Endothelial cell of umbilical vein (primary cell): ENCODE results near the gene ANKS1A. TPM values are rescaled to one million over a fixed set of nuclear protein-coding genes. Genes with fewer than 3 reads are reported as not detected.

ENCODE experiments used
- BruUV-seq: library from RNA; stranded (reverse); fragments of 400-500 nt; replicated peaks from 2 replicates; lab custom pipeline; 2021; lab: Mats Ljungman, UMichigan
- CTCF ChIA-PET: fragments of 300-600, 350-600 bp; sonication (Branson Sonifier 250); formaldehyde crosslinking; loops from one replicate; lab custom pipeline; 2021; ENCODE audit warnings: antibody characterized with exemption, inconsistent platforms; lab: Charles Lee
- POLR2A ChIA-PET: fragments of 300-600, 350-600 bp; sonication (Branson Sonifier 250); formaldehyde crosslinking; loops from one replicate; lab custom pipeline; 2021; ENCODE audit warnings: antibody characterized with exemption, inconsistent platforms; lab: Charles Lee
- DNase-seq: peaks from one replicate; pipeline ENCODE4 v3.0.0-alpha.2; 2011; ENCODE audit warnings: low read depth, low spot score
- FAIRE-seq: peaks from 2 replicates; lab custom pipeline; 2011; peaks lifted over from hg19 to GRCh38; lab: Jason Lieb, UNC
- H2AFZ ChIP-seq: 2 replicates; pipeline ENCODE4 v1.6.0; 2012; ENCODE audit warnings: low read depth, low read length, control low read depth, inconsistent platforms
- H3K27ac ChIP-seq: 2 replicates; pipeline ENCODE4 v1.5.1; 2011; ENCODE audit warnings: low read depth, mild to moderate bottlenecking, control low read depth, low read length, moderate library complexity; ENCODE audit not compliant: insufficient read depth
- H3K27me3 ChIP-seq, 2 experiments: 2 replicates each; pipeline versions ENCODE4 v1.6.0 to v1.6.1; 2011; ENCODE audit warnings: low read length in 2 of 2, mixed read lengths in 1 of 2; ENCODE audit not compliant: control insufficient read depth in 2 of 2, insufficient read depth in 2 of 2
- H3K36me3 ChIP-seq, 2 experiments: 2 replicates in 1 of 2; 3 replicates in 1 of 2; pipeline ENCODE4 v1.5.1; 2011; ENCODE audit warnings: low read length in 2 of 2, mild to moderate bottlenecking in 1 of 2, moderate library complexity in 1 of 2; ENCODE audit not compliant: control insufficient read depth in 2 of 2, insufficient read depth in 2 of 2; ENCODE audit errors: extremely low read depth in 1 of 2
- H3K4me1 ChIP-seq: 3 replicates; pipeline ENCODE4 v1.5.1; 2011; ENCODE audit warnings: mild to moderate bottlenecking, low read length; ENCODE audit not compliant: control insufficient read depth, insufficient read depth; ENCODE audit errors: extremely low read depth
- H3K4me2 ChIP-seq: 2 replicates; pipeline ENCODE4 v1.6.1; 2011; ENCODE audit warnings: low read length, control low read depth, mixed read lengths; ENCODE audit not compliant: insufficient read depth
- H3K4me3 ChIP-seq, 3 experiments: fragments of 200-600 bp in 1 of 3; sonication (generic), shearing (Covaris generic) in 1 of 3; replicated peaks in 1 of 3; 2 replicates each; pipeline ENCODE4 v1.5.1; 2011 to 2016; ENCODE audit warnings: control low read depth in 3 of 3, low read length in 3 of 3, mild to moderate bottlenecking in 2 of 3, inconsistent platforms in 1 of 3, low read depth in 1 of 3, moderate library complexity in 1 of 3; ENCODE audit not compliant: insufficient read depth in 1 of 3
- H3K79me2 ChIP-seq: 2 replicates; pipeline ENCODE4 v1.6.0; 2012; ENCODE audit warnings: low read length, inconsistent platforms; ENCODE audit not compliant: control insufficient read depth, insufficient read depth
- H3K9ac ChIP-seq: replicated peaks from 2 replicates; pipeline ENCODE3; 2011; ENCODE audit warnings: low read length, control low read depth; ENCODE audit not compliant: insufficient read depth; ENCODE audit errors: extremely low read depth
- H3K9me1 ChIP-seq: replicated peaks from 3 replicates; pipeline ENCODE4 v1.6.0; 2011; ENCODE audit warnings: mild to moderate bottlenecking, low read length; ENCODE audit not compliant: control insufficient read depth, insufficient read depth; ENCODE audit errors: extremely low read depth
- H3K9me3 ChIP-seq: replicated peaks from 2 replicates; pipeline ENCODE4 v1.5.1; 2012; ENCODE audit warnings: low read length, inconsistent platforms; ENCODE audit not compliant: control insufficient read depth, insufficient read depth
- H4K20me1 ChIP-seq: replicated peaks from 2 replicates; pipeline ENCODE3; 2011; ENCODE audit warnings: mild to moderate bottlenecking, low read length; ENCODE audit not compliant: control insufficient read depth, insufficient read depth; ENCODE audit errors: extremely low read depth
- EZH2 ChIP-seq: IDR thresholded peaks from 2 replicates; pipeline ENCODE4 v1.6.1; 2012; ENCODE audit warnings: borderline replicate concordance, low read depth, mild to moderate bottlenecking, moderate library complexity, low read length, inconsistent platforms; ENCODE audit not compliant: severe bottlenecking
- FOS ChIP-seq: IDR thresholded peaks from 2 replicates; pipeline ENCODE4 v1.6.1; 2011; ENCODE audit warnings: mild to moderate bottlenecking, low read length, moderate library complexity, borderline replicate concordance; ENCODE audit not compliant: insufficient read depth
- GATA2 ChIP-seq: IDR thresholded peaks from 2 replicates; pipeline ENCODE4 v1.7.0; 2011; ENCODE audit warnings: low read depth, mild to moderate bottlenecking, moderate library complexity, mixed read lengths, low read length; ENCODE audit not compliant: insufficient read length, insufficient read depth
- JUN ChIP-seq: IDR thresholded peaks from 2 replicates; pipeline ENCODE4 v1.6.1; 2011; ENCODE audit warnings: borderline replicate concordance, low read depth; ENCODE audit not compliant: insufficient read length, insufficient read depth
- MYC ChIP-seq: IDR thresholded peaks from one replicate; pipeline ENCODE4 v1.6.1; 2011; ENCODE audit warnings: mild to moderate bottlenecking, low read depth, low read length
- POLR2A ChIP-seq: IDR thresholded peaks from 2 replicates; pipeline ENCODE4 v1.6.1; 2012; ENCODE audit warnings: low read depth, mild to moderate bottlenecking, control low read depth, low read length
- POLR2AphosphoS5 ChIP-seq: IDR thresholded peaks from 2 replicates; pipeline ENCODE4 v1.6.1; 2012; ENCODE audit warnings: low read depth, mild to moderate bottlenecking, control low read depth, low read length, moderate library complexity; ENCODE audit not compliant: insufficient read depth
- dilution Hi-C: fragments of 300-500 bp; cut with MboI; formaldehyde crosslinking; loops from one replicate; pipeline ENCODE4 v1.15.0; 2019; ENCODE audit warnings: low sequenced_read_pairs; ENCODE audit not compliant: extremely low pct_ligation_motif_present
- intact Hi-C: fragments of 100-400 bp; cut with micrococcal nuclease; formaldehyde crosslinking; loops from one replicate; pipeline ENCODE4 v1.10.0; 2022
- polyA plus RNA-seq, 4 experiments: library from polyadenylated mRNA; depleted of rRNA in 3 of 4; stranded (reverse) in 3 of 4; unstranded in 1 of 4; fragments of >200 nt; gene quantifications; 2 replicates each; pipeline versions ENCODE4 v1.2.1 to v1.2.3, GENCODE V29; 2011 to 2012; ENCODE audit warnings: missing spikeins in 1 of 4
- total RNA-seq: library from RNA; stranded (reverse); gene quantifications from 2 replicates; pipeline ENCODE4 v1.2.3, GENCODE V29; 2021
- TF ChIP-seq, protein P1 (sequence below): IDR thresholded peaks from 2 replicates; pipeline ENCODE4 v1.6.1; 2011; ENCODE audit not compliant: insufficient read depth, insufficient read length
- TF ChIP-seq, protein P2 (sequence below), 2 donors: IDR thresholded peaks; 1 replicate in 1 of 2; 2 replicates in 1 of 2; pipeline ENCODE4 v1.5.1; 2011; ENCODE audit warnings: low read length in 2 of 2, mild to moderate bottlenecking in 2 of 2, moderate library complexity in 2 of 2, control low read depth in 1 of 2, inconsistent platforms in 1 of 2, low read depth in 1 of 2; ENCODE audit not compliant: insufficient read depth in 1 of 2; ENCODE audit errors: extremely low read depth in 1 of 2

Gene ANKS1A
- total and polyA plus RNA-seq, 2 donors (not counting 3 experiments of a cell fraction or from before 2014, with no cell fraction given) = 8.9 to 26.1 TPM

DNA sequence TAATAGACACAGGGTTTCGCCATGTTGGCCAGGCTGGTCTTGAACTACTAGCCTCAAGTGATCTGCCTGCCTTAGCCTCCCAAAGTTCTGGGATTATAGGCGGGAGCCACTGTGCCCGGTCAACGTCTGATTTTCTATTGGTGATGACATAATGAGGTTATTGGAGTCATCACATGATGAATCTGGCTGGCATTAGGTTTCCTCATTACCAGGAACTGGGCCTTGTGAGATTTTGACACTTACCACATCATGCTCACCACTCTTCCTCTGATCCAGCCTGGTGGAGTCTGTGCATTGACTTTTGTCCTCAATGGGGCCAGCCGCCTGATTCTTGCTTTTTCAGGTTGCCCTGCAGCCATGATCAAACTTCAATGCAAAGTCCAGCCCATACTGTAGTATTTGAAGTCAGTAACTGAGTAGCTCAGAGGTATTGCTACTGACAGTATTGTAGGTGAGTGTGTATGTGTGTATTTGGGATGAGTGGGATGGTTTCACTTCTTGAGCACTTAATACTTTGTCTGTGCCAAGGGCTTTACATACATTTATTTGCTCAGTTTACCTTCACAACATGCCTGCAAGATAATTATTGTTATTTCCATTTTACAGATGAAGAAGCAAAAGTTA lies 16.0 kb downstream of the ANKS1A start:
- no peak for FAIRE-seq
- H2AFZ ChIP-seq = no peak overlapping the region
- no peak overlapping the region for H3K4me2 ChIP-seq
- ChIA-PET CTCF (interaction anchor here (1.6 kb wide), 1 partner anchor 13 kb away, joined by 7 read pairs; no protein-coding TSS in a partner anchor), POLR2A (no interaction called here)
- H3K4me1 ChIP-seq = no peaks in the 10 kb centered on the region
- no peak for DNase-seq
- H3K36me3 ChIP-seq = no peaks in the 10 kb centered on the region
- H4K20me1 ChIP-seq = no peaks in the 10 kb centered on the region
- no peaks in the 10 kb centered on the region for H3K79me2 ChIP-seq
- no peaks in the 10 kb centered on the region for H3K9me3 ChIP-seq
- TF ChIP-seq POLR2A = no peak
- TF ChIP-seq FOS = no peak
- TF ChIP-seq, protein P1, sequence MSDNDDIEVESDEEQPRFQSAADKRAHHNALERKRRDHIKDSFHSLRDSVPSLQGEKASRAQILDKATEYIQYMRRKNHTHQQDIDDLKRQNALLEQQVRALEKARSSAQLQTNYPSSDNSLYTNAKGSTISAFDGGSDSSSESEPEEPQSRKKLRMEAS = no peak
- no peak for TF ChIP-seq MYC
- TF ChIP-seq GATA2 = no peak
- no peak for TF ChIP-seq POLR2AphosphoS5
- TF ChIP-seq JUN = no peak
- TF ChIP-seq, protein P2, sequence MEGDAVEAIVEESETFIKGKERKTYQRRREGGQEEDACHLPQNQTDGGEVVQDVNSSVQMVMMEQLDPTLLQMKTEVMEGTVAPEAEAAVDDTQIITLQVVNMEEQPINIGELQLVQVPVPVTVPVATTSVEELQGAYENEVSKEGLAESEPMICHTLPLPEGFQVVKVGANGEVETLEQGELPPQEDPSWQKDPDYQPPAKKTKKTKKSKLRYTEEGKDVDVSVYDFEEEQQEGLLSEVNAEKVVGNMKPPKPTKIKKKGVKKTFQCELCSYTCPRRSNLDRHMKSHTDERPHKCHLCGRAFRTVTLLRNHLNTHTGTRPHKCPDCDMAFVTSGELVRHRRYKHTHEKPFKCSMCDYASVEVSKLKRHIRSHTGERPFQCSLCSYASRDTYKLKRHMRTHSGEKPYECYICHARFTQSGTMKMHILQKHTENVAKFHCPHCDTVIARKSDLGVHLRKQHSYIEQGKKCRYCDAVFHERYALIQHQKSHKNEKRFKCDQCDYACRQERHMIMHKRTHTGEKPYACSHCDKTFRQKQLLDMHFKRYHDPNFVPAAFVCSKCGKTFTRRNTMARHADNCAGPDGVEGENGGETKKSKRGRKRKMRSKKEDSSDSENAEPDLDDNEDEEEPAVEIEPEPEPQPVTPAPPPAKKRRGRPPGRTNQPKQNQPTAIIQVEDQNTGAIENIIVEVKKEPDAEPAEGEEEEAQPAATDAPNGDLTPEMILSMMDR (IDR thresholded peaks at IDR 0.05; ENCODE audit: extremely low read depth in 1 of 2, insufficient read depth in 1 of 2, low read depth in 1 of 2, low read length in 2 of 2) = no peak
- no peak for TF ChIP-seq EZH2
- H3K9me1 ChIP-seq = no peaks in the 10 kb centered on the region
- no peak overlapping the region for H3K9ac ChIP-seq
- H3K4me3 ChIP-seq = no peak overlapping the region
- H3K27ac ChIP-seq = no peak overlapping the region
- no TSS peak for BruUV-seq
- H3K27me3 ChIP-seq = no peaks in the 10 kb centered on the region
- intact Hi-C loops (no loop called here), dilution Hi-C loops (no loop called here)
